Measurements from ENCODE around the gene BSN.

Gene BSN

GRCh38 chr3:49629451-49629850 is 75.2 kb downstream of the BSN start:
- TF ChIP-seq CTCF (IDR thresholded peaks at IDR 0.05; ENCODE audit: control insufficient read depth, insufficient read depth, low read depth, low read length, missing control alignments), result no peak
- no peak for DNase-seq (ENCODE audit: low read depth)
- no peak overlapping the region for H3K4me3 ChIP-seq (ENCODE audit: control insufficient read depth, low read depth, low read length)

GRCh38 chr3:49629866-49630265 is 75.6 kb downstream of the BSN start:
- no peak for TF ChIP-seq CTCF (IDR thresholded peaks at IDR 0.05; ENCODE audit: control insufficient read depth, insufficient read depth, low read depth, low read length, missing control alignments)
- H3K4me3 ChIP-seq (ENCODE audit: control insufficient read depth, low read depth, low read length), result no peak overlapping the region
- DNase-seq (ENCODE audit: low read depth), result no peak

GRCh38 chr3:49630784-49631183 is 76.5 kb downstream of the BSN start:
- no peak for TF ChIP-seq CTCF (IDR thresholded peaks at IDR 0.05; ENCODE audit: control insufficient read depth, insufficient read depth, low read depth, low read length, missing control alignments)

GRCh38 chr3:49634736-49635135 is 80.5 kb downstream of the BSN start:
- DNase-seq (ENCODE audit: low read depth), result no peak
- TF ChIP-seq CTCF (IDR thresholded peaks at IDR 0.05; ENCODE audit: control insufficient read depth, insufficient read depth, low read depth, low read length, missing control alignments), result no peak
- no peak overlapping the region for H3K4me3 ChIP-seq (ENCODE audit: control insufficient read depth, low read depth, low read length)

More at GRCh38 chr3:49630784-49631183, 76.5 kb downstream of the BSN start:
- DNase-seq (ENCODE audit: low read depth), result no peak
- H3K4me3 ChIP-seq (ENCODE audit: control insufficient read depth, low read depth, low read length), result no peak overlapping the region

- TF ChIP-seq CTCF (IDR thresholded peaks at IDR 0.05; ENCODE audit: control insufficient read depth, insufficient read depth, low read depth, low read length, missing control alignments), result no peak
- H3K4me3 ChIP-seq (ENCODE audit: control insufficient read depth, low read depth, low read length), result no peak overlapping the region
Observed at GRCh38 chr3:49636883-49637609, 82.8 kb downstream of the BSN start.

GRCh38 chr3:49638445-49638844 is 84.2 kb downstream of the BSN start:
- no peak for DNase-seq (ENCODE audit: low read depth)
- H3K4me3 ChIP-seq (ENCODE audit: control insufficient read depth, low read depth, low read length), result no peak overlapping the region

More at GRCh38 chr3:49636883-49637609, 82.8 kb downstream of the BSN start:
- DNase-seq (ENCODE audit: low read depth), result no peak

More at GRCh38 chr3:49638445-49638844, 84.2 kb downstream of the BSN start:
- no peak for TF ChIP-seq CTCF (IDR thresholded peaks at IDR 0.05; ENCODE audit: control insufficient read depth, insufficient read depth, low read depth, low read length, missing control alignments)

Measured in AG09309 (cell line).